GM18507 (cell line): ENCODE results near the gene RNF157.
"Not testable (repeated sequence)": the region's sequence is repeated elsewhere in the genome, so short reads cannot be mapped to it uniquely, and the experiment has no call there.

Experiments
- DNase-seq: peaks from one replicate; pipeline ENCODE4 v3.0.0; 2011; ENCODE audit warnings: low read depth; ENCODE audit not compliant: insufficient read length; ENCODE audit errors: extremely low spot score
- FAIRE-seq: peaks from 2 replicates; lab custom pipeline; 2011; peaks lifted over from hg19 to GRCh38; lab: Jason Lieb, UNC

The RNF157 gene

GRCh38 chr17:76239538-76240274 lies 587 bp downstream of the RNF157 start:
- DNase-seq (no peak), FAIRE-seq (no peak)

GRCh38 chr17:76238847-76239537 lies 1.3 kb downstream of the RNF157 start:
- FAIRE-seq, result no peak

GRCh38 chr17:76237859-76238313 lies 2.4 kb downstream of the RNF157 start:
- FAIRE-seq (peak; percentile 56), DNase-seq (no peak)

More at GRCh38 chr17:76238847-76239537, 1.3 kb downstream of the RNF157 start:
- DNase-seq, result no peak

GRCh38 chr17:76236603-76237002 lies 3.7 kb downstream of the RNF157 start:
- no peak for DNase-seq
- no peak for FAIRE-seq

GRCh38 chr17:76235883-76236282 lies 4.4 kb downstream of the RNF157 start:
- DNase-seq (no peak), FAIRE-seq (no peak)

GRCh38 chr17:76234354-76234679 lies 6.0 kb downstream of the RNF157 start:
- FAIRE-seq (peak; percentile 89), DNase-seq (no peak)

- no peak for DNase-seq
These were observed 6.5 kb downstream of the RNF157 start for GRCh38 chr17:76233588-76234353.

GRCh38 chr17:76232342-76232741 lies 8.0 kb downstream of the RNF157 start:
- DNase-seq, result no peak
- peak; percentile 26 for FAIRE-seq

More at GRCh38 chr17:76233588-76234353, 6.5 kb downstream of the RNF157 start:
- no peak for FAIRE-seq

- DNase-seq, FAIRE-seq: not testable (repeated sequence)
These were observed 13.5 kb downstream of the RNF157 start for GRCh38 chr17:76226749-76227148.

GRCh38 chr17:76225373-76226086 lies 14.8 kb downstream of the RNF157 start:
- not testable (repeated sequence) for DNase-seq, FAIRE-seq

- no peak for FAIRE-seq
- no peak for DNase-seq
These were observed 16.5 kb downstream of the RNF157 start for GRCh38 chr17:76223802-76224201.

GRCh38 chr17:76219670-76220383 lies 20.5 kb downstream of the RNF157 start:
- FAIRE-seq (peak; percentile 24), DNase-seq (no peak)

- DNase-seq (no peak), FAIRE-seq (no peak)
These were observed 23.2 kb downstream of the RNF157 start for GRCh38 chr17:76217081-76217480.

GRCh38 chr17:76213491-76213890 lies 26.8 kb downstream of the RNF157 start:
- no peak for FAIRE-seq

GRCh38 chr17:76208120-76208519 lies 32.2 kb downstream of the RNF157 start:
- FAIRE-seq (peak; percentile 73), DNase-seq (no peak)

More at GRCh38 chr17:76213491-76213890, 26.8 kb downstream of the RNF157 start:
- DNase-seq, result no peak

- peak; percentile 12 for FAIRE-seq
These were observed 32.8 kb downstream of the RNF157 start for GRCh38 chr17:76207275-76208059.

GRCh38 chr17:76205542-76206144 lies 34.6 kb downstream of the RNF157 start:
- not testable (repeated sequence) for DNase-seq, FAIRE-seq

More at GRCh38 chr17:76207275-76208059, 32.8 kb downstream of the RNF157 start:
- no peak for DNase-seq

- no peak for FAIRE-seq
- no peak for DNase-seq
These were observed 36.0 kb downstream of the RNF157 start for GRCh38 chr17:76204277-76204676.
